Measurements from ENCODE around the gene LRMDA. TPM values are rescaled to one million over a fixed set of nuclear protein-coding genes. Genes with fewer than 3 reads are reported as not detected.

Gene LRMDA
- polyA plus RNA-seq, 3 donors = 39.8 to 59.6 (median 56.4) TPM

DNA sequence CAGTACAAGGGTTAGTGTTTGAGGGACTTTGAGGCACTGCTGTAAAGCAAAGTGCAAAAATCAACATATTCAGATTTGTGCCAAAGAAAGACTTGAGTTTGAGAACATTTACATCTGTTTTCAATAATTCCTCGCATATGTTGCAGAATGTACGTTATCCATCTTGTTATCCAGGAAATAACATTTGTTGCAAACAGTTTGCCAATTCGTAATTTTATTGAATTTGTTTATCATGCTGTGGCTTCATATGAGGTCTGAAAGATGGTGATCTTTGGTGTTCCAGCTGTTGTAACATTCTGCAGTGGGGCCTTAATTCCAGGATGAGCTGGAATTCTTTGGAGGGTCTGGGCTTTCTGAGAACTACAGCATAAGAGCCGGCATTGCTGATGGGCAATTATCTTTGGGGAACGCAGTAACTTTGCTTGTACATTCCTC lies 396.2 kb downstream of the LRMDA start:
- intact Hi-C loops (cut with micrococcal nuclease) = no loop called here
- no peaks in the 10 kb centered on the region for H3K4me1 ChIP-seq (ENCODE audit: control insufficient read depth in 1 of 2, insufficient read depth in 2 of 2, low read length in 2 of 2)
- no peaks in the 10 kb centered on the region for H3K4me1 Mint-ChIP-seq
- no peak overlapping the region for H3K4me3 Mint-ChIP-seq
- WGBS (ENCODE audit: insufficient coverage) = 96% methylated on average over 2 of the region's 5 CpGs
- no peak overlapping the region for H2AFZ ChIP-seq (ENCODE audit: insufficient read depth, low read depth, low read length, poor library complexity, severe bottlenecking)
- H3K36me3 Mint-ChIP-seq = peaks cover 8 to 20% of the 10 kb centered on the region in 2 donors
- H4K20me1 ChIP-seq (ENCODE audit: insufficient read depth, low read length) = no peaks in the 10 kb centered on the region
- peaks cover 0 to 8% of the 10 kb centered on the region in 2 donors for H3K9me3 ChIP-seq (replicated peaks in 1 of 2; ENCODE audit: control insufficient read depth in 1 of 2, insufficient read depth in 1 of 2, low read length in 2 of 2)
- no peak overlapping the region for H3K4me3 ChIP-seq (replicated peaks in 1 of 3; ENCODE audit: low read depth in 2 of 3, low read length in 3 of 3)
- no peak for DNase-seq
- H3K27ac ChIP-seq (ENCODE audit: low read depth in 1 of 2, low read length in 2 of 2) = no peak overlapping the region
- H3K79me2 ChIP-seq (ENCODE audit: insufficient read depth, low read length) = no peaks in the 10 kb centered on the region
- H3K36me3 ChIP-seq (replicated peaks in 1 of 2; ENCODE audit: control insufficient read depth in 1 of 2, insufficient read depth in 2 of 2, low read length in 2 of 2) = peaks cover 0 to 5% of the 10 kb centered on the region in 2 donors
- no peak for TF ChIP-seq CTCF (IDR thresholded peaks at IDR 0.05)
- H3K27ac Mint-ChIP-seq = no peak overlapping the region
- peaks cover 0 to 17% (median 2%) of the 10 kb centered on the region in 7 donors for H3K9me3 Mint-ChIP-seq
- no peak overlapping the region for H3K4me2 ChIP-seq (replicated peaks; ENCODE audit: extremely low read depth, low read length, poor library complexity, severe bottlenecking)
- H3K9ac ChIP-seq (ENCODE audit: insufficient read depth, low read length, poor library complexity, severe bottlenecking) = no peak overlapping the region
- H3K27me3 Mint-ChIP-seq (ENCODE audit: low read depth in 3 of 3) = no peaks in the 10 kb centered on the region
- H3K27me3 ChIP-seq (ENCODE audit: control insufficient read depth in 2 of 2, insufficient read depth in 2 of 2, low read length in 2 of 2) = no peaks in the 10 kb centered on the region

GRCh38 chr10:75828413-75828812 lies 397.0 kb downstream of the LRMDA start:
- H4K20me1 ChIP-seq (ENCODE audit: insufficient read depth, low read length) = no peaks in the 10 kb centered on the region
- H3K4me1 ChIP-seq (ENCODE audit: control insufficient read depth in 1 of 2, insufficient read depth in 2 of 2, low read length in 2 of 2) = no peaks in the 10 kb centered on the region
- Mint-ChIP-seq H3K27me3 (ENCODE audit: low read depth in 3 of 3) (no peaks in the 10 kb centered on the region), H3K9me3 (peaks cover 0 to 13% (median 2%) of the 10 kb centered on the region in 7 donors), H3K4me3 (no peak overlapping the region), H3K27ac (no peak overlapping the region), H3K36me3 (peaks cover 12 to 23% of the 10 kb centered on the region in 2 donors), H3K4me1 (no peaks in the 10 kb centered on the region)
- peaks cover 0 to 5% of the 10 kb centered on the region in 2 donors for H3K36me3 ChIP-seq (replicated peaks in 1 of 2; ENCODE audit: control insufficient read depth in 1 of 2, insufficient read depth in 2 of 2, low read length in 2 of 2)
- peaks cover 0 to 8% of the 10 kb centered on the region in 2 donors for H3K9me3 ChIP-seq (replicated peaks in 1 of 2; ENCODE audit: control insufficient read depth in 1 of 2, insufficient read depth in 1 of 2, low read length in 2 of 2)
- H3K27me3 ChIP-seq (ENCODE audit: control insufficient read depth in 2 of 2, insufficient read depth in 2 of 2, low read length in 2 of 2) = no peaks in the 10 kb centered on the region
- no peak for TF ChIP-seq CTCF (IDR thresholded peaks at IDR 0.05)
- no peak overlapping the region for H3K27ac ChIP-seq (ENCODE audit: low read depth in 1 of 2, low read length in 2 of 2)
- WGBS (ENCODE audit: insufficient coverage) = no CpG with 5 or more reads among the region's 3 CpGs
- intact Hi-C loops (cut with micrococcal nuclease) = no loop called here
- no peak overlapping the region for H3K4me3 ChIP-seq (replicated peaks in 1 of 3; ENCODE audit: low read depth in 2 of 3, low read length in 3 of 3)
- no peak for DNase-seq
- no peaks in the 10 kb centered on the region for H3K79me2 ChIP-seq (ENCODE audit: insufficient read depth, low read length)
- no peak overlapping the region for H3K9ac ChIP-seq (ENCODE audit: insufficient read depth, low read length, poor library complexity, severe bottlenecking)
- H2AFZ ChIP-seq (ENCODE audit: insufficient read depth, low read depth, low read length, poor library complexity, severe bottlenecking) = no peak overlapping the region
- H3K4me2 ChIP-seq (replicated peaks; ENCODE audit: extremely low read depth, low read length, poor library complexity, severe bottlenecking) = no peak overlapping the region

Measured in CD14-positive monocyte (primary cell).